Measurements from ENCODE around the gene FLCN.

FLCN gene

GRCh38 chr17:17235212-17236174, 1.5 kb downstream of the FLCN start:
- DNase-seq: no peak

GRCh38 chr17:17232303-17232621, 4.7 kb downstream of the FLCN start:
- no peak for DNase-seq

GRCh38 chr17:17231621-17232302, 5.2 kb downstream of the FLCN start:
- DNase-seq: no peak

- DNase-seq: no peak
Measured at GRCh38 chr17:17229416-17230384, 7.3 kb downstream of the FLCN start.

- no peak for DNase-seq
Measured at GRCh38 chr17:17228521-17229279, 8.3 kb downstream of the FLCN start.

GRCh38 chr17:17227608-17228520, 9.1 kb downstream of the FLCN start:
- no peak for DNase-seq

- no peak for DNase-seq
Measured at GRCh38 chr17:17226451-17227265, 10.3 kb downstream of the FLCN start.

GRCh38 chr17:17225901-17226300, 11.1 kb downstream of the FLCN start:
- no peak for DNase-seq

- DNase-seq: no peak
Measured at GRCh38 chr17:17224137-17224536, 12.8 kb downstream of the FLCN start.

GRCh38 chr17:17223736-17224135, 13.2 kb downstream of the FLCN start:
- no peak for DNase-seq

- DNase-seq: no peak
Measured at GRCh38 chr17:17221329-17221728, 15.6 kb downstream of the FLCN start.

- DNase-seq: no peak
Measured at GRCh38 chr17:17220529-17220928, 16.4 kb downstream of the FLCN start.

- DNase-seq: no peak
Measured at GRCh38 chr17:17217995-17218394, 19.0 kb downstream of the FLCN start.

- no peak for DNase-seq
Measured at GRCh38 chr17:17216776-17217175, 20.2 kb downstream of the FLCN start.

- DNase-seq: no peak
Measured at GRCh38 chr17:17216236-17216635, 20.7 kb downstream of the FLCN start.

GRCh38 chr17:17215575-17215974, 21.4 kb downstream of the FLCN start:
- no peak for DNase-seq

GRCh38 chr17:17214646-17215436, 22.1 kb downstream of the FLCN start:
- no peak for DNase-seq

GRCh38 chr17:17213775-17214174, 23.2 kb downstream of the FLCN start:
- no peak for DNase-seq

- DNase-seq: no peak
Measured at GRCh38 chr17:17207998-17208397, 29.0 kb downstream of the FLCN start.
